Upper lobe of left lung (tissue), 4 donors: ENCODE results near the gene TUBB1.

Experiments
- CTCF ChIP-seq, 6 experiments: fragments of 450-650 bp in 4 of 6; fragments of 200-600 bp in 2 of 6; sonication (generic) in 2 of 6; IDR thresholded peaks; one replicate each; pipeline ENCODE4 v1.5.1; 2016 to 2019; ENCODE audit warnings: antibody characterized with exemption in 6 of 6
- POLR2A ChIP-seq, 4 donors: fragments of 450-650 bp; IDR thresholded peaks; one replicate each; pipeline ENCODE4 v1.5.1; 2016 to 2017; ENCODE audit warnings: antibody characterized with exemption in 4 of 4, mild to moderate bottlenecking in 2 of 4

GRCh38 chr20:59015411-59015810 is 3.8 kb upstream of the TUBB1 start:
- TF ChIP-seq CTCF (IDR thresholded peaks at IDR 0.05) (no peak), POLR2A (IDR thresholded peaks at IDR 0.05) (no peak)
